ENCODE data around the gene RPN2.

- TF ChIP-seq MAX (IDR thresholded peaks at IDR 0.05; ENCODE audit: insufficient read depth, insufficient read length) (no peak), POLR2A (IDR thresholded peaks at IDR 0.05; ENCODE audit: low read depth, low read length) (no peak), EZH2 (IDR thresholded peaks at IDR 0.05; ENCODE audit: borderline replicate concordance, low read depth, low read length, severe bottlenecking) (no peak)
- TF ChIP-seq, protein P1, sequence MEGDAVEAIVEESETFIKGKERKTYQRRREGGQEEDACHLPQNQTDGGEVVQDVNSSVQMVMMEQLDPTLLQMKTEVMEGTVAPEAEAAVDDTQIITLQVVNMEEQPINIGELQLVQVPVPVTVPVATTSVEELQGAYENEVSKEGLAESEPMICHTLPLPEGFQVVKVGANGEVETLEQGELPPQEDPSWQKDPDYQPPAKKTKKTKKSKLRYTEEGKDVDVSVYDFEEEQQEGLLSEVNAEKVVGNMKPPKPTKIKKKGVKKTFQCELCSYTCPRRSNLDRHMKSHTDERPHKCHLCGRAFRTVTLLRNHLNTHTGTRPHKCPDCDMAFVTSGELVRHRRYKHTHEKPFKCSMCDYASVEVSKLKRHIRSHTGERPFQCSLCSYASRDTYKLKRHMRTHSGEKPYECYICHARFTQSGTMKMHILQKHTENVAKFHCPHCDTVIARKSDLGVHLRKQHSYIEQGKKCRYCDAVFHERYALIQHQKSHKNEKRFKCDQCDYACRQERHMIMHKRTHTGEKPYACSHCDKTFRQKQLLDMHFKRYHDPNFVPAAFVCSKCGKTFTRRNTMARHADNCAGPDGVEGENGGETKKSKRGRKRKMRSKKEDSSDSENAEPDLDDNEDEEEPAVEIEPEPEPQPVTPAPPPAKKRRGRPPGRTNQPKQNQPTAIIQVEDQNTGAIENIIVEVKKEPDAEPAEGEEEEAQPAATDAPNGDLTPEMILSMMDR (IDR thresholded peaks at IDR 0.05; ENCODE audit: extremely low read depth in 1 of 2, insufficient read depth in 1 of 2, low read depth in 1 of 2, low read length in 2 of 2): no peak
Observed at GRCh38 chr20:37142708-37143107, 36.4 kb upstream of the RPN2 start.
